ENCODE data around the gene TMEM182.

The TMEM182 gene

DNA sequence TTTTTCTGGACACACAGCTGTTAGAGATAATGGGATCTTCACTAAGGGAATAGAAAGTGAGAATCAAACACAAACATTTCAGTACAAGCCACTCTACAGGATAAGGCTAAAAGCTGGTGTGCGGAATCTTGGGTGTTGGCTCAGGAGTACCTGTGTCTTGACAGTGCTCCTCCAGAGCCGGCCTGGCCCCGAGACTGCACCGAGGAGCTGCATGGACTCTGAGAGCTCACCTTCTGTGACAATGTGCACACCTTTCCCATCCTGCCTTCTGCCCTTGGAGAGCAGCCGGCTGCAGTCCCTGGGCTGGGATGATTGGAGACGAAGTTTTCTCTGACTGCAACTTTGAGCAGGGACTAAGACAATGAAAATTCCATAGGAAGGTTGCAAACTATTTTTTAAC, 89.1 kb downstream of the TMEM182 start:
- no peak for DNase-seq (ENCODE audit: low read depth in 1 of 2, low spot score in 1 of 2)

DNA sequence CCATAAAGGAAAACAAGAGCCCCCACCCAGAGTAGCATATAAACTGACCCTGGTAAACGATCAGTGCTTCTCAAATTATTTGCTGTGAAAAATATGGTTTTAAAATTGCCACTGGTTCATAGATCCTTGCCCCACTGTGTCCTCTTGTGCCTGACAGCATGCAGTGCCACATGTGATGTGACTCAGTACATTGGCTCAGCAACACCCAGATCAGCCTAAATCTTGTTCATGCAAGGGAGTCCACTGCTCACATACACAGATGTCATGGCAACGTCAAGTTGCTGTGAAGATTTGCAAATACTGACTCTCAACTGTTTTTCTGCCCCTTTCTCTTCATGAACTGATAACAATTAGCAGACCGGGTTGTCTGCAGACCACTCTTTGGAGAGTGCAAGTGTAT, 91.0 kb downstream of the TMEM182 start:
- no peak for DNase-seq (ENCODE audit: low read depth in 1 of 2, low spot score in 1 of 2)

All from stimulated activated CD4-positive, alpha-beta T cell treated with anti-CD3 and anti-CD28 coated beads, Interleukin-15, amount 100 ng/mL, for 1 hour (primary cell).